ENCODE data around the gene STARD3NL.

STARD3NL gene

DNA sequence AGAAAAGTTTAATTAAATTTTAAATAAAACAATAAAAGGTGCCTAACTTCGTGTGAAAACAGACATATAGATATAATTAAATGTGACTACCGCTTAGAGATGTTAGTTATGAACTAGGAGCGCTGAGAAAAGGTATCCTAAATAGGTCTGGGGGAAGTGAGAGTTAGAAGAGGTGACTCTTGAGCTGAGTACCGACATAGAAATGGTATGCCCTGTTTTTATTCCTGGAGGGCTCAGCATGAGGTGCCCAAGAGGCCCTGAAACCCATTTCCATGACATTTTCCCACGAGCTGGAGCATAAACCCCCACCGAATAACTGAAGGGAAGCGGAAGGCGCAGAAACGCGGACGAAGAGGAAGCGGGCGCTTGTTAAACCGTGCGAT is 433 bp upstream of the STARD3NL start:
- Mint-ChIP-seq H3K27ac (peak overlapping the region; percentile 84 to 95 (median 94)), H3K27me3 (ENCODE audit: low read depth) (no peaks in the 10 kb centered on the region)
- TF ChIP-seq, protein P1, sequence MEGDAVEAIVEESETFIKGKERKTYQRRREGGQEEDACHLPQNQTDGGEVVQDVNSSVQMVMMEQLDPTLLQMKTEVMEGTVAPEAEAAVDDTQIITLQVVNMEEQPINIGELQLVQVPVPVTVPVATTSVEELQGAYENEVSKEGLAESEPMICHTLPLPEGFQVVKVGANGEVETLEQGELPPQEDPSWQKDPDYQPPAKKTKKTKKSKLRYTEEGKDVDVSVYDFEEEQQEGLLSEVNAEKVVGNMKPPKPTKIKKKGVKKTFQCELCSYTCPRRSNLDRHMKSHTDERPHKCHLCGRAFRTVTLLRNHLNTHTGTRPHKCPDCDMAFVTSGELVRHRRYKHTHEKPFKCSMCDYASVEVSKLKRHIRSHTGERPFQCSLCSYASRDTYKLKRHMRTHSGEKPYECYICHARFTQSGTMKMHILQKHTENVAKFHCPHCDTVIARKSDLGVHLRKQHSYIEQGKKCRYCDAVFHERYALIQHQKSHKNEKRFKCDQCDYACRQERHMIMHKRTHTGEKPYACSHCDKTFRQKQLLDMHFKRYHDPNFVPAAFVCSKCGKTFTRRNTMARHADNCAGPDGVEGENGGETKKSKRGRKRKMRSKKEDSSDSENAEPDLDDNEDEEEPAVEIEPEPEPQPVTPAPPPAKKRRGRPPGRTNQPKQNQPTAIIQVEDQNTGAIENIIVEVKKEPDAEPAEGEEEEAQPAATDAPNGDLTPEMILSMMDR (IDR thresholded peaks at IDR 0.05; ENCODE audit: unreplicated experiment in 3 of 3), result no peak

GRCh38 chr7:38178695-38179344 is 775 bp downstream of the STARD3NL start:
- H3K27me3 Mint-ChIP-seq (ENCODE audit: low read depth), result no peaks in the 10 kb centered on the region
- H3K27ac Mint-ChIP-seq, result peak overlapping the region; percentile 84 to 95 (median 94)
- peaks cover 25% of the 10 kb centered on the region for H3K4me1 Mint-ChIP-seq
- TF ChIP-seq, protein P1 (IDR thresholded peaks at IDR 0.05; ENCODE audit: unreplicated experiment in 3 of 3), result peak in 1 of 3 experiments; percentile 22
- peaks cover 10% of the 10 kb centered on the region for H3K36me3 Mint-ChIP-seq (ENCODE audit: low read depth)
- H3K4me3 Mint-ChIP-seq, result peak overlapping the region; percentile 92 to 99 (median 99)
- H3K9me3 Mint-ChIP-seq, result peaks cover 3% of the 10 kb centered on the region

More for the DNA sequence above, 433 bp upstream of the STARD3NL start:
- H3K36me3 Mint-ChIP-seq (ENCODE audit: low read depth), result no peaks in the 10 kb centered on the region
- H3K9me3 Mint-ChIP-seq, result peaks cover 4% of the 10 kb centered on the region
- peak overlapping the region; percentile 92 to 99 (median 99) for H3K4me3 Mint-ChIP-seq
- H3K4me1 Mint-ChIP-seq, result peaks cover 24% of the 10 kb centered on the region

DNA sequence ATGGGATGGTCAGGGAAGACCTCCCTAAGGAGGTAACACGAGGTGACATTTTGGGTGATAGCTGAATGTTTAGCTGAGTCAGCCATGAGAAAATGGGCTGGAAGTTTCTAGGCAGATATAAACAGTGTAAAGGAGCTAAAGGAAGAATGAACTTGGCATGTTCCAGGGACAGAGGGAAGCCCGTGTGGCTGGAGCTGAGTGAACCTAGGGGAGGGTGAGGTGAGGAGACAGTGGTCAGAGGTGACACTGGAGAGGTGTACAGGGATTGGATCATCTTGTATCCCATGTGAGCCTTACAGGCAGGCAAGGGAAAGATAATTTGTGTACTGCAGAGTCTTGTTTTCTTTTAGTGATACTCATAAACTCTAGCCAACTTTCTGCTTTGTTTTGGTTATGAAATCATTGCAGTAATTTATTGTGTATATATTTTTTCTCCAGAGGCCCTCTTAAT is 1.8 kb downstream of the STARD3NL start:
- H3K36me3 Mint-ChIP-seq (ENCODE audit: low read depth), result peaks cover 16% of the 10 kb centered on the region
- peaks cover 29% of the 10 kb centered on the region for H3K4me1 Mint-ChIP-seq

DNA sequence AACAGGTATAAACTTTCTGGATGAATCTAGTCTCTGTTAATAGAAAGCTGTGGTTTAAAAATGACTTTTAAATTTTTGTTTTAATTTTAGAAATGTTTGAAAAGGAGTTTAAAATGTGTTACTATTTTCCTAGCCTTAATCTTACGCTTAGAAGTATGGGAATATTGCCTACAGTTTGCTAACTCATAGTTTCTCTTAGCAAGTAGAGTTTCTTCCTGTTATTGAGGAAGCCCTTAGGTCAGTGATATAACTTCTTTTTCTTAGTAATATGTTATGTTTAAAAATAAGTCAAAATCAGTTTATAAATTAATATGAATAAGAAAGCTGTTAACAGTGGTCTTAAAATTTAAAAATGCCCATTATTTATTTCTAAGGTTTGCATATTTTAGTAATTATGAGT is 3.1 kb downstream of the STARD3NL start:
- peaks cover 24% of the 10 kb centered on the region for H3K36me3 Mint-ChIP-seq (ENCODE audit: low read depth)
- H3K27me3 Mint-ChIP-seq (ENCODE audit: low read depth), result no peaks in the 10 kb centered on the region
- no peak overlapping the region for H3K4me3 Mint-ChIP-seq
- no peak overlapping the region for H3K27ac Mint-ChIP-seq
- H3K9me3 Mint-ChIP-seq, result no peaks in the 10 kb centered on the region
- TF ChIP-seq, protein P1 (IDR thresholded peaks at IDR 0.05; ENCODE audit: unreplicated experiment in 3 of 3), result no peak
- peaks cover 42% of the 10 kb centered on the region for H3K4me1 Mint-ChIP-seq

More for the DNA sequence above, 1.8 kb downstream of the STARD3NL start:
- H3K9me3 Mint-ChIP-seq, result peaks cover under 1% of the 10 kb centered on the region
- H3K4me3 Mint-ChIP-seq, result peak overlapping the region; percentile 92 to 99 (median 99)
- no peaks in the 10 kb centered on the region for H3K27me3 Mint-ChIP-seq (ENCODE audit: low read depth)
- peak overlapping the region; percentile 84 to 95 (median 94) for H3K27ac Mint-ChIP-seq
- TF ChIP-seq, protein P1 (IDR thresholded peaks at IDR 0.05; ENCODE audit: unreplicated experiment in 3 of 3), result no peak

GRCh38 chr7:38182450-38182849 is 4.4 kb downstream of the STARD3NL start:
- TF ChIP-seq, protein P1 (IDR thresholded peaks at IDR 0.05; ENCODE audit: unreplicated experiment in 3 of 3), result no peak
- Mint-ChIP-seq H3K9me3 (no peaks in the 10 kb centered on the region), H3K4me3 (no peak overlapping the region), H3K36me3 (ENCODE audit: low read depth) (peaks cover 24% of the 10 kb centered on the region), H3K27me3 (ENCODE audit: low read depth) (no peaks in the 10 kb centered on the region), H3K27ac (no peak overlapping the region), H3K4me1 (peaks cover 52% of the 10 kb centered on the region)

Data from nephron (organoid).